ENCODE data around the gene HLCS. TPM values are rescaled to one million over a fixed set of nuclear protein-coding genes. Genes with fewer than 3 reads are reported as not detected.

The HLCS gene
- total and polyA plus RNA-seq, 2 of the 8 experiments (the other 6 are each of a cell fraction or from before 2014, with no cell fraction given): 4.7 to 12.2 TPM

- no peak for TF ChIP-seq CTCF (IDR thresholded peaks at IDR 0.05; ENCODE audit: control extremely low read depth in 1 of 3, insufficient read depth in 1 of 3, low read depth in 1 of 3, low read length in 3 of 3)
- no peak for TF ChIP-seq BRCA1 (IDR thresholded peaks at IDR 0.05; ENCODE audit: low read depth, low read length)
- no peak for TF ChIP-seq EP300 (IDR thresholded peaks at IDR 0.05; ENCODE audit: borderline replicate concordance in 1 of 2, low read depth in 2 of 2, low read length in 2 of 2)
These were observed 78.0 kb downstream of the HLCS start (continued) for GRCh38 chr21:36888466-36888865.

Measured in H1 (cell line).